CD4-positive, alpha-beta T cell (primary cell): ENCODE measurements around the gene NPAS3. TPM values are rescaled to one million over a fixed set of nuclear protein-coding genes. Genes with fewer than 3 reads are reported as not detected.

Experiments used
- ATAC-seq: fragments of 200-7000 bp; cut with Tn5 transposase; one replicate; pipeline ENCODE4 v1.10.0; 2022; ENCODE audit warnings: mild to moderate bottlenecking; ENCODE audit not compliant: poor library complexity
- CTCF ChIA-PET: fragments of 350-600 bp; sonication (Branson Sonifier 250); formaldehyde crosslinking; loops from one replicate; lab custom pipeline; 2021; ENCODE audit warnings: antibody characterized with exemption, inconsistent platforms; lab: Charles Lee
- POLR2A ChIA-PET: fragments of 350-600 bp; sonication (Branson Sonifier 250); formaldehyde crosslinking; loops from one replicate; lab custom pipeline; 2021; ENCODE audit warnings: antibody characterized with exemption, inconsistent platforms; lab: Charles Lee
- DNase-seq, 14 experiments: peaks; one replicate each; pipeline ENCODE4 v3.0.0-alpha.2; 2013 to 2020; ENCODE audit warnings: mixed read lengths in 2 of 14
- H3K27ac ChIP-seq, 2 donors: one replicate each; pipeline versions ENCODE4 v1.5.1 to v1.7.0; 2013; ENCODE audit warnings: low read length in 2 of 2, low read depth in 1 of 2, mild to moderate bottlenecking in 1 of 2
- H3K27me3 ChIP-seq, 2 experiments: 1 replicate in 1 of 2; 2 replicates in 1 of 2; pipeline versions ENCODE4 v1.6.1 to v1.7.0; 2013; ENCODE audit warnings: low read length in 2 of 2, control low read depth in 1 of 2, mild to moderate bottlenecking in 1 of 2, moderate library complexity in 1 of 2; ENCODE audit not compliant: insufficient read depth in 2 of 2, control insufficient read depth in 1 of 2
- H3K36me3 ChIP-seq: one replicate; pipeline ENCODE4 v1.6.1; 2013; ENCODE audit warnings: low read length, control low read depth; ENCODE audit not compliant: insufficient read depth
- H3K4me1 ChIP-seq: one replicate; pipeline ENCODE4 v1.6.1; 2013; ENCODE audit warnings: low read length, control low read depth; ENCODE audit not compliant: insufficient read depth
- H3K4me3 ChIP-seq: one replicate; pipeline ENCODE4 v1.5.1; 2013; ENCODE audit warnings: mild to moderate bottlenecking, low read length, moderate library complexity
- H3K9me3 ChIP-seq, 2 experiments: 1 replicate in 1 of 2; 2 replicates in 1 of 2; pipeline versions ENCODE4 v1.6.1 to v1.7.0; 2013; ENCODE audit warnings: low read length in 2 of 2, mild to moderate bottlenecking in 2 of 2, control low read depth in 1 of 2, moderate library complexity in 1 of 2; ENCODE audit not compliant: control insufficient read depth in 1 of 2, insufficient read depth in 1 of 2
- H3K27ac Mint-ChIP-seq: one replicate; pipeline ENCODE4 v1.8.0; 2020; ENCODE audit warnings: mixed read lengths
- H3K27me3 Mint-ChIP-seq: one replicate; pipeline ENCODE4 v1.8.0; 2021; ENCODE audit warnings: mixed read lengths
- H3K36me3 Mint-ChIP-seq: one replicate; pipeline ENCODE4 v1.8.0; 2021; ENCODE audit warnings: low read depth, mixed read lengths
- H3K4me1 Mint-ChIP-seq: one replicate; pipeline ENCODE4 v1.8.0; 2021; ENCODE audit warnings: low read depth, mixed read lengths
- H3K4me3 Mint-ChIP-seq: one replicate; pipeline ENCODE4 v1.8.0; 2020; ENCODE audit warnings: mild to moderate bottlenecking, mixed read lengths
- H3K9me3 Mint-ChIP-seq: one replicate; pipeline ENCODE4 v1.8.0; 2020; ENCODE audit warnings: mixed read lengths
- intact Hi-C, 2 experiments: fragments of 100-400 bp; cut with DNase I in 1 of 2; cut with micrococcal nuclease in 1 of 2; formaldehyde crosslinking; loops; one replicate each; pipeline versions ENCODE4 v1.15.1 to v1.9.0; 2023 to 2025; cut with DNase I, micrococcal nuclease
- total RNA-seq, 174 experiments: library from RNA in 2 of 174; stranded (reverse) in 2 of 174; gene quantifications; one replicate each; pipeline ENCODE4 v1.2.3 and lab custom pipeline; 2021 to 2026
- TF ChIP-seq, protein P1 (sequence below): fragments of 200-600 bp; IDR thresholded peaks from one replicate; pipeline ENCODE4 v1.8.0; 2022; ENCODE audit warnings: antibody characterized with exemption, mild to moderate bottlenecking

Gene NPAS3
- total RNA-seq, 2 experiments from 2014 or later = not detected

DNA sequence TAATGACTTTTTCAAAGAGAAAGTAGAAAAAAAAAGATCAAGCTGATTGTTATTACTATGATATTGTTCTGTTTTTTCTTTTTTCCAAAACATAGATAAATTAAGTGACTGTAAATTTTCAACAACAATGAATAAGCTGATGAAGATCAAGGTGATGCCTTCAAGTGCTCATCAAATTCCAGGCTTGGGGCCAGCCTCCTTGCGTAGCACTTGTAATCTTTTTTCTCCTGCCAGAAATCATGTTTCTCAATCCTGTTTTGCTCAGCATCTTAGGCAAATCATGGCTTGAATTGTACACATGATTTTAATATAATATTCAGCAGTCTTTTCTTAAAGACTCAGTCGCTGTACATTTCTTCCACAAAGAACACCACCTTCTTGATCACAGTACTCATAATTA, 333.2 kb downstream of the NPAS3 start:
- DNase-seq (no peak), ATAC-seq (no peak)
- Histone ChIP-seq H3K4me1 (no peaks in the 10 kb centered on the region), H3K27ac (no peak overlapping the region), H3K36me3 (no peaks in the 10 kb centered on the region), H3K9me3 (no peaks in the 10 kb centered on the region), H3K4me3 (no peak overlapping the region), H3K27me3 (no peaks in the 10 kb centered on the region)
- no peak overlapping the region for H3K4me3 Mint-ChIP-seq
- H3K4me1 Mint-ChIP-seq = no peaks in the 10 kb centered on the region
- CTCF ChIA-PET = no interaction called here
- intact Hi-C loops = no loop called here
- H3K9me3 Mint-ChIP-seq = no peaks in the 10 kb centered on the region
- H3K27ac Mint-ChIP-seq = no peak overlapping the region
- no peaks in the 10 kb centered on the region for H3K27me3 Mint-ChIP-seq
- POLR2A ChIA-PET = interaction anchor here (0.5 kb wide), 1 partner anchor 195 kb away, joined by 3 read pairs; no protein-coding TSS in a partner anchor
- TF ChIP-seq, protein P1, sequence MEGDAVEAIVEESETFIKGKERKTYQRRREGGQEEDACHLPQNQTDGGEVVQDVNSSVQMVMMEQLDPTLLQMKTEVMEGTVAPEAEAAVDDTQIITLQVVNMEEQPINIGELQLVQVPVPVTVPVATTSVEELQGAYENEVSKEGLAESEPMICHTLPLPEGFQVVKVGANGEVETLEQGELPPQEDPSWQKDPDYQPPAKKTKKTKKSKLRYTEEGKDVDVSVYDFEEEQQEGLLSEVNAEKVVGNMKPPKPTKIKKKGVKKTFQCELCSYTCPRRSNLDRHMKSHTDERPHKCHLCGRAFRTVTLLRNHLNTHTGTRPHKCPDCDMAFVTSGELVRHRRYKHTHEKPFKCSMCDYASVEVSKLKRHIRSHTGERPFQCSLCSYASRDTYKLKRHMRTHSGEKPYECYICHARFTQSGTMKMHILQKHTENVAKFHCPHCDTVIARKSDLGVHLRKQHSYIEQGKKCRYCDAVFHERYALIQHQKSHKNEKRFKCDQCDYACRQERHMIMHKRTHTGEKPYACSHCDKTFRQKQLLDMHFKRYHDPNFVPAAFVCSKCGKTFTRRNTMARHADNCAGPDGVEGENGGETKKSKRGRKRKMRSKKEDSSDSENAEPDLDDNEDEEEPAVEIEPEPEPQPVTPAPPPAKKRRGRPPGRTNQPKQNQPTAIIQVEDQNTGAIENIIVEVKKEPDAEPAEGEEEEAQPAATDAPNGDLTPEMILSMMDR = no peak
- H3K36me3 Mint-ChIP-seq = no peaks in the 10 kb centered on the region

DNA sequence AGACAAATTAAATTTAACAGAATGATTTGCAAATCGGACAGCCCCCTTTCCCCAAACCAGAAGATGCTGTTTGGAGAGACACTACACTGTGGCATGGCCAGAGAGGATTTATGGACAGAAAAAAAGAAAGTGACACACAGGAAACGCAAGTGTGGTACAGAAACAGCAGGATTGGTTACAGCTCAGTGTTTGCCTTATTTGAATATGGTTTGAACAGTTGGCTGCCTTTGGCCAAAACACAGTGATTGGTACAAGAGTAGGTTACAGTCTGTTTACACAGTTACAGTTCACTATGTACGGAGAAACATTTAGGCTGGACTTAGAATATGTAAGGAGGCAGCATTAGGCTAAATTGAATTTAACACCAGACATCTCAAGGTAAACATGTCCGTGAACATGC, 335.3 kb downstream of the NPAS3 start:
- ChIA-PET POLR2A (no interaction called here), CTCF (no interaction called here)
- H3K4me3 Mint-ChIP-seq = no peak overlapping the region
- no peaks in the 10 kb centered on the region for H3K4me1 Mint-ChIP-seq
- no peaks in the 10 kb centered on the region for H3K9me3 Mint-ChIP-seq
- intact Hi-C loops = no loop called here
- no peak overlapping the region for H3K27ac Mint-ChIP-seq
- DNase-seq (no peak), ATAC-seq (no peak)
- no peak overlapping the region for H3K27ac ChIP-seq
- H3K36me3 Mint-ChIP-seq = no peaks in the 10 kb centered on the region
- H3K27me3 Mint-ChIP-seq = no peaks in the 10 kb centered on the region
- H3K4me1 ChIP-seq = no peaks in the 10 kb centered on the region
- H3K36me3 ChIP-seq = no peaks in the 10 kb centered on the region
- no peak overlapping the region for H3K4me3 ChIP-seq
- no peaks in the 10 kb centered on the region for H3K9me3 ChIP-seq
- H3K27me3 ChIP-seq = no peaks in the 10 kb centered on the region
- TF ChIP-seq, protein P1 = no peak

DNA sequence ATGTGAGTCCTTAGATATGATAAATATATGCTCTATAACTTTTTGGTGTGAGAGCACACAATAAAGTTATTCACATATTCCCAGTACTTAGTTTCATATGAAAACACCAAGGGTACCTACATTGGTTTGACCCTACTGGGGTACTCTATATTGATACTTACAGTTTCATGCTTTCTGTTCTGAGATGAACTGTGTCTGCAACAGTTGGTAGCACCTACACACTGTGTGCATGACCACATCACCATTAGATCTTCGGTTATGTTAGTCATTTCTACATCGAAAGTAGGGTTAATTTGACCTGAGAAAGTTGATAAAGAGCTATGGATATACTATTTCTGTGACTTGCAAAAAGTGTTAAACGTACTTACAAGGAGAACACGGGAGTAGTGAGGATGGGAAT, 337.2 kb downstream of the NPAS3 start:
- no peaks in the 10 kb centered on the region for H3K4me1 Mint-ChIP-seq
- Histone ChIP-seq H3K36me3 (no peaks in the 10 kb centered on the region), H3K4me3 (no peak overlapping the region), H3K27ac (no peak overlapping the region), H3K9me3 (no peaks in the 10 kb centered on the region), H3K27me3 (no peaks in the 10 kb centered on the region), H3K4me1 (no peaks in the 10 kb centered on the region)
- no peaks in the 10 kb centered on the region for H3K9me3 Mint-ChIP-seq
- DNase-seq (no peak), ATAC-seq (no peak)
- H3K27ac Mint-ChIP-seq = no peak overlapping the region
- H3K27me3 Mint-ChIP-seq = no peaks in the 10 kb centered on the region
- no peaks in the 10 kb centered on the region for H3K36me3 Mint-ChIP-seq
- CTCF ChIA-PET = no interaction called here
- TF ChIP-seq, protein P1 = no peak
- no peak overlapping the region for H3K4me3 Mint-ChIP-seq
- intact Hi-C loops = no loop called here
- POLR2A ChIA-PET = no interaction called here
